H9 (cell line): ENCODE results near the gene SNRNP200. TPM values are rescaled to one million over a fixed set of nuclear protein-coding genes. Genes with fewer than 3 reads are reported as not detected.
A peak's percentile ranks its signal among the peaks of the same experiment; 100 is the strongest.

ENCODE experiments used
- DNase-seq: peaks from one replicate; pipeline ENCODE4 v3.0.0-alpha.2; 2017
- H2AFZ ChIP-seq: one replicate; pipeline ENCODE4 v1.6.1; 2013; ENCODE audit warnings: mild to moderate bottlenecking, low read length, control low read depth, moderate library complexity
- H2AK5ac ChIP-seq: 2 replicates; pipeline ENCODE4 v1.6.1; 2013; ENCODE audit warnings: low read length, control low read depth, mixed read lengths; ENCODE audit not compliant: insufficient read length
- H2BK120ac ChIP-seq: one replicate; pipeline ENCODE4 v1.6.1; 2013; ENCODE audit warnings: low read depth, mild to moderate bottlenecking, low read length, control low read depth, inconsistent platforms; ENCODE audit not compliant: poor library complexity, severe bottlenecking
- H2BK12ac ChIP-seq: 2 replicates; pipeline ENCODE4 v1.6.1; 2013; ENCODE audit warnings: low read length, control low read depth, mixed read lengths, low read depth; ENCODE audit not compliant: insufficient read length
- H2BK15ac ChIP-seq: 2 replicates; pipeline ENCODE4 v1.6.1; 2013; ENCODE audit warnings: low read depth, low read length, control low read depth
- H2BK20ac ChIP-seq: one replicate; pipeline ENCODE4 v1.6.1; 2013; ENCODE audit warnings: low read depth, mild to moderate bottlenecking, low read length, control low read depth, inconsistent platforms; ENCODE audit not compliant: poor library complexity, severe bottlenecking
- H2BK5ac ChIP-seq: 2 replicates; pipeline ENCODE4 v1.6.1; 2013; ENCODE audit warnings: low read length, control low read depth, mixed read lengths; ENCODE audit not compliant: insufficient read length
- H3K14ac ChIP-seq: 2 replicates; pipeline ENCODE4 v1.6.1; 2013; ENCODE audit warnings: low read length, control low read depth; ENCODE audit not compliant: insufficient read depth
- H3K18ac ChIP-seq: 2 replicates; pipeline ENCODE4 v1.6.1; 2013; ENCODE audit warnings: low read depth, mild to moderate bottlenecking, mixed read lengths, low read length, control low read depth; ENCODE audit not compliant: insufficient read length
- H3K23ac ChIP-seq: 2 replicates; pipeline ENCODE4 v1.6.1; 2013; ENCODE audit warnings: low read length, control low read depth, mixed read lengths, low read depth; ENCODE audit not compliant: insufficient read length
- H3K23me2 ChIP-seq: 2 replicates; pipeline ENCODE4 v1.6.1; 2013; ENCODE audit warnings: low read depth, mild to moderate bottlenecking, mixed read lengths, low read length, control low read depth; ENCODE audit not compliant: insufficient read length, poor library complexity, severe bottlenecking
- H3K27ac ChIP-seq: 2 replicates; pipeline ENCODE4 v1.5.1; 2013; ENCODE audit warnings: low read length, control low read depth, mixed read lengths, low read depth; ENCODE audit not compliant: insufficient read length
- H3K27me3 ChIP-seq: 2 replicates; pipeline ENCODE4 v1.6.1; 2013; ENCODE audit warnings: low read length, control low read depth, inconsistent platforms; ENCODE audit not compliant: insufficient read depth
- H3K4ac ChIP-seq: 2 replicates; pipeline ENCODE4 v1.6.1; 2013; ENCODE audit warnings: low read depth, mild to moderate bottlenecking, control low read depth, inconsistent platforms, low read length, moderate library complexity
- H3K4me1 ChIP-seq: 2 replicates; pipeline ENCODE4 v1.6.1; 2013; ENCODE audit warnings: low read length, control low read depth, inconsistent platforms; ENCODE audit not compliant: insufficient read depth
- H3K4me2 ChIP-seq: 2 replicates; pipeline ENCODE4 v1.6.1; 2013; ENCODE audit warnings: low read length, control low read depth, mixed read lengths; ENCODE audit not compliant: insufficient read length, insufficient read depth
- H3K56ac ChIP-seq: 2 replicates; pipeline ENCODE4 v1.6.1; 2013; ENCODE audit warnings: low read depth, mild to moderate bottlenecking, mixed read lengths, low read length, control low read depth; ENCODE audit not compliant: insufficient read length
- H3K79me1 ChIP-seq: 2 replicates; pipeline ENCODE4 v1.6.1; 2013; ENCODE audit warnings: low read depth, mild to moderate bottlenecking, moderate library complexity, low read length, control low read depth, inconsistent platforms; ENCODE audit not compliant: insufficient read depth, poor library complexity, severe bottlenecking
- H3K79me2 ChIP-seq: 2 replicates; pipeline ENCODE4 v1.6.1; 2013; ENCODE audit warnings: low read length, control low read depth, inconsistent platforms; ENCODE audit not compliant: insufficient read depth
- H3K9ac ChIP-seq: 2 replicates; pipeline ENCODE4 v1.6.1; 2013; ENCODE audit warnings: low read length, control low read depth, mixed read lengths; ENCODE audit not compliant: insufficient read length; ENCODE audit errors: extremely low read depth
- H3K9me3 ChIP-seq: one replicate; pipeline ENCODE4 v1.6.1; 2013; ENCODE audit warnings: low read depth, low read length, inconsistent platforms; ENCODE audit not compliant: control insufficient read depth
- H3T11ph ChIP-seq: one replicate; pipeline ENCODE4 v1.6.1; 2013; ENCODE audit warnings: mild to moderate bottlenecking, low read length, control low read depth, inconsistent platforms
- H4K20me1 ChIP-seq: one replicate; pipeline ENCODE4 v1.6.1; 2013; ENCODE audit not compliant: control insufficient read depth, insufficient read length, insufficient read depth
- H4K5ac ChIP-seq: 2 replicates; pipeline ENCODE4 v1.6.1; 2013; ENCODE audit warnings: low read depth, mild to moderate bottlenecking, mixed read lengths, low read length, control low read depth; ENCODE audit not compliant: insufficient read length
- H4K8ac ChIP-seq: replicated peaks from 2 replicates; pipeline ENCODE4 v1.6.1; 2013; ENCODE audit warnings: low read length, control low read depth, mixed read lengths, low read depth; ENCODE audit not compliant: insufficient read length
- H4K91ac ChIP-seq: 2 replicates; pipeline ENCODE4 v1.6.1; 2013; ENCODE audit warnings: low read depth, mild to moderate bottlenecking, moderate library complexity, mixed read lengths, low read length, control low read depth; ENCODE audit not compliant: insufficient read length
- H3K27ac Mint-ChIP-seq, 3 experiments: 2 replicates in 2 of 3; 3 replicates in 1 of 3; pipeline ENCODE4 v1.8.0; 2020 to 2021; ENCODE audit warnings: mixed read lengths in 3 of 3, mild to moderate bottlenecking in 1 of 3, moderate library complexity in 1 of 3
- H3K27me3 Mint-ChIP-seq: 2 replicates; pipeline ENCODE4 v1.8.0; 2021; ENCODE audit warnings: low read depth, mild to moderate bottlenecking, moderate library complexity, mixed read lengths
- H3K36me3 Mint-ChIP-seq, 3 experiments: 2 replicates in 2 of 3; 3 replicates in 1 of 3; pipeline ENCODE4 v1.8.0; 2020 to 2021; ENCODE audit warnings: low read depth in 3 of 3, mixed read lengths in 3 of 3; ENCODE audit not compliant: insufficient read depth in 1 of 3
- H3K4me1 Mint-ChIP-seq, 2 experiments: 2 replicates each; pipeline ENCODE4 v1.8.0; 2020; ENCODE audit warnings: mixed read lengths in 2 of 2
- H3K4me3 Mint-ChIP-seq, 2 experiments: 2 replicates in 1 of 2; 3 replicates in 1 of 2; pipeline ENCODE4 v1.8.0; 2020 to 2021; ENCODE audit warnings: mild to moderate bottlenecking in 2 of 2, mixed read lengths in 2 of 2, moderate library complexity in 1 of 2
- H3K9me3 Mint-ChIP-seq, 2 experiments: 2 replicates in 1 of 2; 3 replicates in 1 of 2; pipeline ENCODE4 v1.8.0; 2020; ENCODE audit warnings: mild to moderate bottlenecking in 2 of 2, mixed read lengths in 2 of 2, moderate library complexity in 1 of 2
- WGBS: extraction: QIAGEN DNeasy Blood & Tissue Kit; methylation state at CpG from one replicate; pipeline ENCODE4 v1.1.7; 2013; ENCODE audit warnings: missing lambda C conversion rate, low lambda C conversion rate, mixed read lengths; ENCODE audit not compliant: insufficient read length; ENCODE audit errors: extremely low coverage; 5-methylcytosine and 5-hydroxymethylcytosine counted together
- total RNA-seq: library from RNA; stranded (reverse); gene quantifications from 2 replicates; pipeline ENCODE4 v1.2.1, GENCODE V29; 2021
- TF ChIP-seq, protein P1 (sequence below): fragments of 200-600 bp; sonication (generic); conservative IDR thresholded peaks from 3 replicates; pipeline ENCODE4 v1.8.0; 2021; ENCODE audit warnings: antibody characterized with exemption, mild to moderate bottlenecking

Gene SNRNP200
- total RNA-seq, 1 experiment from 2014 or later, result 215 TPM

DNA sequence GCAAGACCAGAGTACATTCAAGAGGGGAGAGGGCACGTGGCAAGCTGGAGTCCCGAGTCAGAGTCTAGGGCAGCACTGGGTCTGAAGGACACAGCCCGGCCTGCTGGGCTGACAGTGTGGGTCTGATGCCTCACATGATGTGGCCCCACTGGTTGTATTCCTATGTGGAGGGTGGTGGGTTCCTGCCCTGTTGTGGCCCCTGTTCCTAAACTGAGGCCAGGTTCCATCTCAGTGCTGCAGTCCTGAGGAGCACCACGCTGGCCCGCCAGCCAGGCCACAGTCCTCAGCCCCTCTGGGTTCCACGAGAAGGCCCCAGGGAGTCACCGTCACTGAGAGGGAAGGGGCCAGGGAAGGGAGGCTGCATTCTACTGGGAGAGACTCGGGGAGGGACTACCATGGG lies 52.8 kb downstream of the SNRNP200 start:
- H3K27ac Mint-ChIP-seq, result peak overlapping the region in 2 of 3 experiments; percentile 35 to 39; a peak in 3 of 7 replicates

More for the DNA sequence above, 52.8 kb downstream of the SNRNP200 start:
- Histone ChIP-seq H4K5ac (no peak overlapping the region), H3K18ac (no peak overlapping the region), H3K4me1 (no peaks in the 10 kb centered on the region), H4K20me1 (no peaks in the 10 kb centered on the region), H3K56ac (no peak overlapping the region), H3K9ac (no peak overlapping the region), H2BK120ac (no peak overlapping the region), H2AFZ (no peak overlapping the region), H3T11ph (no peak overlapping the region), H3K23me2 (no peaks in the 10 kb centered on the region), H3K27me3 (no peaks in the 10 kb centered on the region), H3K14ac (no peak overlapping the region), H4K91ac (no peak overlapping the region), H3K79me2 (no peaks in the 10 kb centered on the region), H2BK12ac (no peak overlapping the region), H3K23ac (no peak overlapping the region), H2AK5ac (no peak overlapping the region), H3K9me3 (no peaks in the 10 kb centered on the region), H2BK15ac (no peak overlapping the region), H3K4me2 (no peak overlapping the region), H2BK5ac (no peak overlapping the region), H3K4ac (no peak overlapping the region), H2BK20ac (no peak overlapping the region), H3K27ac (no peak overlapping the region), H3K79me1 (no peaks in the 10 kb centered on the region), H4K8ac (no peak overlapping the region)
- Mint-ChIP-seq H3K36me3 (peaks cover 10 to 39% (median 29%) of the 10 kb centered on the region in 3 experiments; a peak in 6 of 7 replicates), H3K4me3 (no peak overlapping the region), H3K27me3 (no peaks in the 10 kb centered on the region; the same call in 1 of the 2 replicates), H3K9me3 (no peaks in the 10 kb centered on the region), H3K4me1 (no peaks in the 10 kb centered on the region)
- TF ChIP-seq, protein P1, sequence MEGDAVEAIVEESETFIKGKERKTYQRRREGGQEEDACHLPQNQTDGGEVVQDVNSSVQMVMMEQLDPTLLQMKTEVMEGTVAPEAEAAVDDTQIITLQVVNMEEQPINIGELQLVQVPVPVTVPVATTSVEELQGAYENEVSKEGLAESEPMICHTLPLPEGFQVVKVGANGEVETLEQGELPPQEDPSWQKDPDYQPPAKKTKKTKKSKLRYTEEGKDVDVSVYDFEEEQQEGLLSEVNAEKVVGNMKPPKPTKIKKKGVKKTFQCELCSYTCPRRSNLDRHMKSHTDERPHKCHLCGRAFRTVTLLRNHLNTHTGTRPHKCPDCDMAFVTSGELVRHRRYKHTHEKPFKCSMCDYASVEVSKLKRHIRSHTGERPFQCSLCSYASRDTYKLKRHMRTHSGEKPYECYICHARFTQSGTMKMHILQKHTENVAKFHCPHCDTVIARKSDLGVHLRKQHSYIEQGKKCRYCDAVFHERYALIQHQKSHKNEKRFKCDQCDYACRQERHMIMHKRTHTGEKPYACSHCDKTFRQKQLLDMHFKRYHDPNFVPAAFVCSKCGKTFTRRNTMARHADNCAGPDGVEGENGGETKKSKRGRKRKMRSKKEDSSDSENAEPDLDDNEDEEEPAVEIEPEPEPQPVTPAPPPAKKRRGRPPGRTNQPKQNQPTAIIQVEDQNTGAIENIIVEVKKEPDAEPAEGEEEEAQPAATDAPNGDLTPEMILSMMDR, result no peak
- DNase-seq, result no peak
- WGBS, result no CpG with 5 or more reads among the region's 8 CpGs
